Measurements from ENCODE around the gene ANKRD44.
"Not testable (repeated sequence)": the region's sequence is repeated elsewhere in the genome, so short reads cannot be mapped to it uniquely, and the experiment has no call there.

ANKRD44 gene

GRCh38 chr2:197011801-197012641 is 298.6 kb downstream of the ANKRD44 start:
- in situ Hi-C loops (cut with HindIII; ENCODE audit: low sequenced_read_pairs) = no loop called here
- peak; percentile 48 for DNase-seq (ENCODE audit: low read depth, low spot score)
- TF ChIP-seq CTCF (IDR thresholded peaks at IDR 0.05; ENCODE audit: low read depth, low read length) = peak; percentile 89
- no peak overlapping the region for H3K4me3 ChIP-seq (ENCODE audit: low read depth, low read length)

- TF ChIP-seq CTCF (IDR thresholded peaks at IDR 0.05; ENCODE audit: low read depth, low read length) = no peak
- no peak for DNase-seq (ENCODE audit: low read depth, low spot score)
- in situ Hi-C loops (cut with HindIII; ENCODE audit: low sequenced_read_pairs) = no loop called here
- H3K4me3 ChIP-seq (ENCODE audit: low read depth, low read length) = no peak overlapping the region
Measured at GRCh38 chr2:197011021-197011417, 299.6 kb downstream of the ANKRD44 start.

GRCh38 chr2:197010200-197011020 is 300.2 kb downstream of the ANKRD44 start:
- H3K4me3 ChIP-seq (ENCODE audit: low read depth, low read length) = no peak overlapping the region
- TF ChIP-seq CTCF (IDR thresholded peaks at IDR 0.05; ENCODE audit: low read depth, low read length) = no peak
- in situ Hi-C loops (cut with HindIII; ENCODE audit: low sequenced_read_pairs) = no loop called here
- DNase-seq (ENCODE audit: low read depth, low spot score) = peak; percentile 32

- H3K4me3 ChIP-seq (ENCODE audit: low read depth, low read length); in situ Hi-C loops (cut with HindIII; ENCODE audit: low sequenced_read_pairs); DNase-seq (ENCODE audit: low read depth, low spot score): not testable (repeated sequence)
Measured at GRCh38 chr2:197008741-197009341, 301.7 kb downstream of the ANKRD44 start.

GRCh38 chr2:197007716-197008628 is 302.6 kb downstream of the ANKRD44 start:
- no peak for DNase-seq (ENCODE audit: low read depth, low spot score)
- in situ Hi-C loops (cut with HindIII; ENCODE audit: low sequenced_read_pairs) = no loop called here
- no peak for TF ChIP-seq CTCF (IDR thresholded peaks at IDR 0.05; ENCODE audit: low read depth, low read length)
- H3K4me3 ChIP-seq (ENCODE audit: low read depth, low read length) = no peak overlapping the region

GRCh38 chr2:197001921-197002320 is 308.7 kb downstream of the ANKRD44 start:
- no peak for TF ChIP-seq CTCF (IDR thresholded peaks at IDR 0.05; ENCODE audit: low read depth, low read length)
- H3K4me3 ChIP-seq (ENCODE audit: low read depth, low read length) = no peak overlapping the region
- in situ Hi-C loops (cut with HindIII; ENCODE audit: low sequenced_read_pairs) = no loop called here
- no peak for DNase-seq (ENCODE audit: low read depth, low spot score)
